ENCODE data around the gene MYO7A.

The MYO7A gene

GRCh38 chr11:77113382-77114088 is 14.5 kb upstream of the MYO7A start:
- TF ChIP-seq EZH2phosphoT487 (IDR thresholded peaks at IDR 0.05; ENCODE audit: low read length) (no peak), CTCF (IDR thresholded peaks at IDR 0.05; ENCODE audit: low read length) (peak; percentile 70), EZH2 (optimal IDR thresholded peaks at IDR 0.05; ENCODE audit: low read depth, low read length) (no peak)
- no peak overlapping the region for H3K27ac ChIP-seq (ENCODE audit: low read length)
- H2AFZ ChIP-seq (ENCODE audit: low read length): peak overlapping the region; percentile 38
- peak; percentile 33 for DNase-seq
- H3F3A ChIP-seq (ENCODE audit: insufficient read depth, low read length): no peaks in the 10 kb centered on the region
- H3K27me3 ChIP-seq (replicated peaks; ENCODE audit: insufficient read depth, low read length): peaks cover 2% of the 10 kb centered on the region; the same call in 1 of the 2 replicates
- H3K9ac ChIP-seq (ENCODE audit: low read length): no peak overlapping the region
- 0 out of 2 replicates have a peak, but pooled peaks cover 3% of the 10 kb centered on the region for H3K4me1 ChIP-seq (ENCODE audit: low read length)
- no peak overlapping the region for H3K4me3 ChIP-seq (ENCODE audit: low read length)
- no peak overlapping the region for H3K4me2 ChIP-seq (ENCODE audit: low read depth, low read length)
- H4K20me1 ChIP-seq (ENCODE audit: insufficient read depth, low read length): no peaks in the 10 kb centered on the region
- no peaks in the 10 kb centered on the region for H3K79me2 ChIP-seq (ENCODE audit: low read length)
- no peaks in the 10 kb centered on the region for H3K9me2 ChIP-seq (replicated peaks; ENCODE audit: insufficient read depth, low read length)
- no peaks in the 10 kb centered on the region for H3K36me3 ChIP-seq (replicated peaks; ENCODE audit: insufficient read depth, low read length)
- H3K9me3 ChIP-seq (replicated peaks; ENCODE audit: insufficient read depth, low read length): no peaks in the 10 kb centered on the region

- no peaks in the 10 kb centered on the region for H3K36me3 ChIP-seq (replicated peaks; ENCODE audit: insufficient read depth, low read length)
- no peak for DNase-seq
- H3K27me3 ChIP-seq (replicated peaks; ENCODE audit: insufficient read depth, low read length): no peaks in the 10 kb centered on the region; the same call in 1 of the 2 replicates
- no peak overlapping the region for H2AFZ ChIP-seq (ENCODE audit: low read length)
- TF ChIP-seq CTCF (IDR thresholded peaks at IDR 0.05; ENCODE audit: low read length) (no peak), EZH2 (optimal IDR thresholded peaks at IDR 0.05; ENCODE audit: low read depth, low read length) (no peak), EZH2phosphoT487 (IDR thresholded peaks at IDR 0.05; ENCODE audit: low read length) (no peak)
- H3K27ac ChIP-seq (ENCODE audit: low read length): no peak overlapping the region
- 0 out of 2 replicates have a peak, but pooled peaks cover 3% of the 10 kb centered on the region for H3K4me1 ChIP-seq (ENCODE audit: low read length)
- no peak overlapping the region for H3K9ac ChIP-seq (ENCODE audit: low read length)
- no peaks in the 10 kb centered on the region for H3F3A ChIP-seq (ENCODE audit: insufficient read depth, low read length)
- no peaks in the 10 kb centered on the region for H3K9me2 ChIP-seq (replicated peaks; ENCODE audit: insufficient read depth, low read length)
- no peak overlapping the region for H3K4me2 ChIP-seq (ENCODE audit: low read depth, low read length)
- H3K79me2 ChIP-seq (ENCODE audit: low read length): no peaks in the 10 kb centered on the region
- no peaks in the 10 kb centered on the region for H4K20me1 ChIP-seq (ENCODE audit: insufficient read depth, low read length)
- H3K9me3 ChIP-seq (replicated peaks; ENCODE audit: insufficient read depth, low read length): no peaks in the 10 kb centered on the region
- H3K4me3 ChIP-seq (ENCODE audit: low read length): no peak overlapping the region
These were observed 14.0 kb upstream of the MYO7A start for GRCh38 chr11:77114089-77114463.

GRCh38 chr11:77115181-77115611 is 12.8 kb upstream of the MYO7A start:
- no peaks in the 10 kb centered on the region for H3K79me2 ChIP-seq (ENCODE audit: low read length)
- no peak overlapping the region for H3K27ac ChIP-seq (ENCODE audit: low read length)
- H4K20me1 ChIP-seq (ENCODE audit: insufficient read depth, low read length): no peaks in the 10 kb centered on the region
- H3F3A ChIP-seq (ENCODE audit: insufficient read depth, low read length): no peaks in the 10 kb centered on the region
- H3K9me2 ChIP-seq (replicated peaks; ENCODE audit: insufficient read depth, low read length): no peaks in the 10 kb centered on the region
- H3K4me1 ChIP-seq (ENCODE audit: low read length): 0 out of 2 replicates have a peak, but pooled peaks cover 3% of the 10 kb centered on the region
- H2AFZ ChIP-seq (ENCODE audit: low read length): no peak overlapping the region
- DNase-seq: no peak
- no peak for TF ChIP-seq EZH2 (optimal IDR thresholded peaks at IDR 0.05; ENCODE audit: low read depth, low read length)
- peak; percentile 27 for TF ChIP-seq CTCF (IDR thresholded peaks at IDR 0.05; ENCODE audit: low read length)
- no peaks in the 10 kb centered on the region for H3K36me3 ChIP-seq (replicated peaks; ENCODE audit: insufficient read depth, low read length)
- H3K4me2 ChIP-seq (ENCODE audit: low read depth, low read length): no peak overlapping the region
- H3K9ac ChIP-seq (ENCODE audit: low read length): no peak overlapping the region
- no peaks in the 10 kb centered on the region for H3K9me3 ChIP-seq (replicated peaks; ENCODE audit: insufficient read depth, low read length)
- no peak overlapping the region for H3K4me3 ChIP-seq (ENCODE audit: low read length)
- H3K27me3 ChIP-seq (replicated peaks; ENCODE audit: insufficient read depth, low read length): no peaks in the 10 kb centered on the region

All from MM.1S (cell line).